Suprapubic skin (tissue), 4 donors: ENCODE measurements around the gene SLC8A1. TPM values are rescaled to one million over a fixed set of nuclear protein-coding genes. Genes with fewer than 3 reads are reported as not detected.

Source experiments
- DNase-seq, 2 donors: peaks; one replicate each; pipeline ENCODE4 v3.0.0-alpha.2; 2019; ENCODE audit warnings: low spot score in 2 of 2
- H3K27ac ChIP-seq: fragments of 200-600 bp; sonication (generic); one replicate; pipeline ENCODE4 v1.5.1; 2019
- H3K27me3 ChIP-seq: fragments of 200-600 bp; sonication (generic); one replicate; pipeline ENCODE4 v1.5.1; 2019
- H3K36me3 ChIP-seq: fragments of 200-600 bp; sonication (generic); one replicate; pipeline ENCODE4 v1.5.1; 2019
- H3K4me1 ChIP-seq: fragments of 200-600 bp; sonication (generic); one replicate; pipeline ENCODE4 v1.5.1; 2019
- H3K4me3 ChIP-seq: fragments of 200-600 bp; sonication (generic); one replicate; pipeline ENCODE4 v1.5.1; 2019; ENCODE audit warnings: mild to moderate bottlenecking
- H3K9me3 ChIP-seq: fragments of 200-600 bp; sonication (generic); one replicate; pipeline ENCODE4 v1.5.1; 2019
- EP300 ChIP-seq: sonication (generic); formaldehyde crosslinking; IDR thresholded peaks from one replicate; pipeline ENCODE4 v1.6.1; 2017; ENCODE audit warnings: antibody characterized with exemption
- POLR2A ChIP-seq, 2 donors: fragments of 450-650 bp; IDR thresholded peaks; one replicate each; pipeline ENCODE4 v1.6.1; 2017; ENCODE audit warnings: antibody characterized with exemption in 2 of 2, mild to moderate bottlenecking in 2 of 2, moderate library complexity in 2 of 2
- POLR2AphosphoS5 ChIP-seq, 3 donors: sonication (generic); formaldehyde crosslinking; IDR thresholded peaks; one replicate each; pipeline ENCODE4 v1.6.1; 2017; ENCODE audit warnings: antibody characterized with exemption in 3 of 3
- WGBS: methylation state at CpG from one replicate; pipeline ENCODE4 v1.1.5; 2018; 5-methylcytosine and 5-hydroxymethylcytosine counted together
- total RNA-seq, 4 donors: library from RNA; depleted of rRNA; stranded (reverse); fragments of >200 nt; gene quantifications; one replicate each; pipeline ENCODE4 v1.1.0, GENCODE V29; 2016
- TF ChIP-seq, protein P1 (sequence below), 2 donors: fragments of 200-600 bp in 1 of 2; fragments of 450-650 bp in 1 of 2; sonication (generic) in 1 of 2; IDR thresholded peaks; one replicate each; pipeline ENCODE4 v1.5.1; 2016 to 2019; ENCODE audit warnings: antibody characterized with exemption in 2 of 2, mild to moderate bottlenecking in 1 of 2, moderate library complexity in 1 of 2

The SLC8A1 gene
- total RNA-seq, 4 donors from 2014 or later = 2.4 to 14.4 (median 9.9) TPM

DNA sequence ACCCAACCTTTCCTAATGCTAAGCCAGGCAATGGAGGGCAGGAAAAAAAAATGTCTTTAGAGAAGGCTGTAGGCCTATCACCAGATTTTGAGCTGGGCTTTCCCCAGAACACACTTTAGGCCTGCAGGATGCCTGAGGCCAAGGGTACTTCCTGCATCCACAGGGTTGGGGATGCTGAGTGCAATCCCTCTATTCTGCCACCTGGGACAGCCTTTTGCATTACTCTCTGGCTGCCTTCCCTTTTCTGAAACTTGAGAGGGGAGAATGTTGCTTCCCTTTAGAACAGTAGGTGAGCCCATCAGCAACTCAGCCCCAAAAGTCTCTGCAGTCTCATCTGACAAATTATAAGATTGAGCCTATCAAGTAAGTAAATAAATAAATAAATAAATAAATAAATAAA lies 195.2 kb downstream of the SLC8A1 start:
- no peak for DNase-seq
- H3K27me3 ChIP-seq = no peaks in the 10 kb centered on the region
- no peak overlapping the region for H3K4me3 ChIP-seq
- no peaks in the 10 kb centered on the region for H3K4me1 ChIP-seq
- no peak for TF ChIP-seq EP300
- TF ChIP-seq POLR2AphosphoS5 (IDR thresholded peaks at IDR 0.05) = no peak
- TF ChIP-seq, protein P1, sequence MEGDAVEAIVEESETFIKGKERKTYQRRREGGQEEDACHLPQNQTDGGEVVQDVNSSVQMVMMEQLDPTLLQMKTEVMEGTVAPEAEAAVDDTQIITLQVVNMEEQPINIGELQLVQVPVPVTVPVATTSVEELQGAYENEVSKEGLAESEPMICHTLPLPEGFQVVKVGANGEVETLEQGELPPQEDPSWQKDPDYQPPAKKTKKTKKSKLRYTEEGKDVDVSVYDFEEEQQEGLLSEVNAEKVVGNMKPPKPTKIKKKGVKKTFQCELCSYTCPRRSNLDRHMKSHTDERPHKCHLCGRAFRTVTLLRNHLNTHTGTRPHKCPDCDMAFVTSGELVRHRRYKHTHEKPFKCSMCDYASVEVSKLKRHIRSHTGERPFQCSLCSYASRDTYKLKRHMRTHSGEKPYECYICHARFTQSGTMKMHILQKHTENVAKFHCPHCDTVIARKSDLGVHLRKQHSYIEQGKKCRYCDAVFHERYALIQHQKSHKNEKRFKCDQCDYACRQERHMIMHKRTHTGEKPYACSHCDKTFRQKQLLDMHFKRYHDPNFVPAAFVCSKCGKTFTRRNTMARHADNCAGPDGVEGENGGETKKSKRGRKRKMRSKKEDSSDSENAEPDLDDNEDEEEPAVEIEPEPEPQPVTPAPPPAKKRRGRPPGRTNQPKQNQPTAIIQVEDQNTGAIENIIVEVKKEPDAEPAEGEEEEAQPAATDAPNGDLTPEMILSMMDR (IDR thresholded peaks at IDR 0.05) = no peak
- no peak for TF ChIP-seq POLR2A (IDR thresholded peaks at IDR 0.05)
- H3K36me3 ChIP-seq = no peaks in the 10 kb centered on the region
- H3K9me3 ChIP-seq = no peaks in the 10 kb centered on the region
- H3K27ac ChIP-seq = no peak overlapping the region

DNA sequence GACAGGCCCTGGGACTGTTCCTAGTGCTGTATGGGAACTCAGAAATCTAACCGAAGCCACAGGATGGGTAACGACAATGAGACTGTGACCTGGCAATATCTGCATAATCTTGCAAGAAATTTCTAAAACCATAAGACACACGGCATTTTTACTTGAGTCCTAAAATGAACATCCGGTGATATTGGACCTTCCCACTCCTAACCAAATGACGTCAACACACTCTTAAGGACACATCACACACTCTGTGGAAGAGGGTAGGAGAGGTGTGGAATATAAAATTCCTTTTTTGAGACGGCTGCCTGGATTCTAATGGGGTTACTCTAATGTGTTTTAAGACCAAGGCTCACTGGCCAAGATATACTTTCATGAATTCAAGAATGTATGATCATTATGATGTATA lies 195.9 kb downstream of the SLC8A1 start:
- DNase-seq = no peak
- Histone ChIP-seq H3K27ac (no peak overlapping the region), H3K27me3 (no peaks in the 10 kb centered on the region), H3K4me3 (no peak overlapping the region), H3K4me1 (no peaks in the 10 kb centered on the region), H3K36me3 (no peaks in the 10 kb centered on the region), H3K9me3 (no peaks in the 10 kb centered on the region)
- 93% methylated on average over 6 of the region's 6 CpGs for WGBS
- TF ChIP-seq EP300 (no peak), POLR2AphosphoS5 (IDR thresholded peaks at IDR 0.05) (no peak), POLR2A (IDR thresholded peaks at IDR 0.05) (no peak)
- TF ChIP-seq, protein P1 (IDR thresholded peaks at IDR 0.05) = no peak

DNA sequence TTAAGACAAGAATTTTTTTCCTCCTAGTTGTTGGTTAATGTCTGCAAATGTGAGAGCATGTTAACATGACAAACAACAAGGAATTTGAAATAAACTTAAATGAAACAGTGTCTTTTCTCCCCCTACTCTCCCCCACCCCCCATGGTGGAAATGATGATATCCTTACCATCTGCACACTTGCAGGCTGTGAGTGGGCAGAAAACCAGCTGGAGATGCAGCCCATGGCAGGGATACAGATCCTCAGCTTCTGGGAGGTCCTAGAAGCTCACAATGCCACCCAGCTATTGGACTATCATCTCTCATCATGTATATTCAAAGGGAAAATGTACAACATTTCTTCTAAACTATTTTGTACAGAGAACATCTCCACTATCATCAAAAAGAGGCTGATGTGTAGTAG lies 196.8 kb downstream of the SLC8A1 start:
- no peaks in the 10 kb centered on the region for H3K36me3 ChIP-seq
- no peaks in the 10 kb centered on the region for H3K27me3 ChIP-seq
- H3K4me3 ChIP-seq = no peak overlapping the region
- no peak for TF ChIP-seq EP300
- no peak for TF ChIP-seq POLR2AphosphoS5 (IDR thresholded peaks at IDR 0.05)
- TF ChIP-seq POLR2A (IDR thresholded peaks at IDR 0.05) = no peak
- TF ChIP-seq, protein P1 (IDR thresholded peaks at IDR 0.05) = no peak
- DNase-seq = no peak
- peaks cover 2% of the 10 kb centered on the region for H3K4me1 ChIP-seq
- no peaks in the 10 kb centered on the region for H3K9me3 ChIP-seq
- H3K27ac ChIP-seq = no peak overlapping the region

DNA sequence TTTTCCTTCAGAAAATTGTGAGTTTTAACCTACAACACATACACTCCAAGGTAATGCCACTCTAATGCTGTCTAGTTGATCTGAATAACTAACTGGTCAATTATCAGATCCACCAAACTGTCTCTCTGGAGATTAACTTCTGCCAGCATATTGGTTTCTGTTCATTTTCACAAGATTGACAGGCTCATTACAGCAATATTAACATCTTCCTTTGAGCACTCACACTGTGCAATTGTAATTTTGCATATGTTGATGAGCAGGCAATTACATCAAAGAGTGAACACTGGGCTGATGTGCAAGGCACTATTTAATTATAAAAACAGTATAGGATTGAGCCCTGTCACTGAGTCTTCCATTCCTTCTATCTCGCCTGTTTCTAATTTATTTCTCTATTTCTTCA lies 197.3 kb downstream of the SLC8A1 start:
- Histone ChIP-seq H3K27me3 (no peaks in the 10 kb centered on the region), H3K4me1 (peaks cover 3% of the 10 kb centered on the region), H3K27ac (no peak overlapping the region), H3K4me3 (no peak overlapping the region), H3K36me3 (no peaks in the 10 kb centered on the region), H3K9me3 (no peaks in the 10 kb centered on the region)
- no peak for DNase-seq
- 86% methylated on average over 1 of the region's 1 CpG for WGBS
- TF ChIP-seq EP300 = no peak
- TF ChIP-seq POLR2AphosphoS5 (IDR thresholded peaks at IDR 0.05) = no peak
- no peak for TF ChIP-seq POLR2A (IDR thresholded peaks at IDR 0.05)
- TF ChIP-seq, protein P1 (IDR thresholded peaks at IDR 0.05) = no peak

DNA sequence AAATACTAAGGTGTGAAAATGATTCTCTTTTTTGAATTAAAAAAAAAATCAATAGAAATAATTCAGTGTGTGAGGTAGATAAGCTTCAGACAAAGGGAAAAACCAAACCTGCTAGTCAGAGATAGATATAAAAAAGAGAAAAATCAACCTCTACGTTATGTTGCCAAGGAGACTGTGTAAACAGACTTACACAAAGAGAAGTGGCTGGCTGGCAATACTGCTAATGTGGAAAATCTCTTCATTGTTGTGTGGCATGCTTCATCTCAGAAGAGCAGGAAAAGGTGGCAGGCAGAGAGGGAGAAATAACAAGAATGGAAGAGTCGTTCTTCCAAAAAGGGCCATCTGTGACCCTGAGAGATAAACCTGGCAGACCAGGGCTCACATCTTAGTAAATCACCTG lies 200.8 kb downstream of the SLC8A1 start:
- H3K9me3 ChIP-seq = no peaks in the 10 kb centered on the region
- H3K27ac ChIP-seq = no peak overlapping the region
- no peaks in the 10 kb centered on the region for H3K36me3 ChIP-seq
- no peaks in the 10 kb centered on the region for H3K27me3 ChIP-seq
- 36% methylated on average over 2 of the region's 2 CpGs for WGBS
- H3K4me3 ChIP-seq = no peak overlapping the region
- TF ChIP-seq EP300 (no peak), POLR2A (IDR thresholded peaks at IDR 0.05) (no peak), POLR2AphosphoS5 (IDR thresholded peaks at IDR 0.05) (no peak)
- TF ChIP-seq, protein P1 (IDR thresholded peaks at IDR 0.05) = no peak
- no peak for DNase-seq
- H3K4me1 ChIP-seq = peaks cover 3% of the 10 kb centered on the region
